Endothelial cell (in vitro differentiated cells): Measurements from ENCODE around the gene EVPL. TPM values are rescaled to one million over a fixed set of nuclear protein-coding genes. Genes with fewer than 3 reads are reported as not detected.

Experiments
- DNase-seq: peaks from one replicate; pipeline ENCODE4 v3.0.0; 2021; ENCODE audit warnings: low spot score
- H3K27ac Mint-ChIP-seq: one replicate; pipeline ENCODE4 v1.8.0; 2021; ENCODE audit warnings: mixed read lengths, inconsistent platforms; ENCODE audit not compliant: unreplicated experiment
- H3K27me3 Mint-ChIP-seq: one replicate; pipeline ENCODE4 v1.8.0; 2021; ENCODE audit warnings: mild to moderate bottlenecking, moderate library complexity, mixed read lengths, inconsistent platforms; ENCODE audit not compliant: unreplicated experiment
- H3K36me3 Mint-ChIP-seq: one replicate; pipeline ENCODE4 v1.8.0; 2021; ENCODE audit warnings: mild to moderate bottlenecking, low read depth, mixed read lengths, inconsistent platforms; ENCODE audit not compliant: unreplicated experiment
- H3K4me1 Mint-ChIP-seq: one replicate; pipeline ENCODE4 v1.8.0; 2021; ENCODE audit warnings: mild to moderate bottlenecking, mixed read lengths, inconsistent platforms; ENCODE audit not compliant: unreplicated experiment
- H3K4me3 Mint-ChIP-seq: one replicate; pipeline ENCODE4 v1.8.0; 2021; ENCODE audit warnings: mild to moderate bottlenecking, mixed read lengths, inconsistent platforms; ENCODE audit not compliant: unreplicated experiment
- H3K9me3 Mint-ChIP-seq: one replicate; pipeline ENCODE4 v1.8.0; 2021; ENCODE audit warnings: mixed read lengths, inconsistent platforms; ENCODE audit not compliant: unreplicated experiment
- total RNA-seq: library from RNA; stranded (reverse); fragmentation: NEBNext Ultra II Directional; extraction: Animal tissue kit (Norgen Biotek cat#: 25700); gene quantifications from one replicate; pipeline ENCODE4 v1.2.1, GENCODE V29; 2021; ENCODE audit not compliant: unreplicated experiment
- TF ChIP-seq, protein P1 (sequence below): fragments of 200-600 bp; sonication (generic); IDR thresholded peaks from one replicate; pipeline ENCODE4 v1.5.0; 2021; ENCODE audit warnings: antibody characterized with exemption; ENCODE audit not compliant: unreplicated experiment

The EVPL gene
- total RNA-seq, 1 donor from 2014 or later: not detected

- H3K27me3 Mint-ChIP-seq: peaks cover 4% of the 10 kb centered on the region
- peak overlapping the region; percentile 24 for H3K4me3 Mint-ChIP-seq
- no peaks in the 10 kb centered on the region for H3K4me1 Mint-ChIP-seq
- no peak for DNase-seq
- H3K36me3 Mint-ChIP-seq: peaks cover 41% of the 10 kb centered on the region
- H3K9me3 Mint-ChIP-seq: no peaks in the 10 kb centered on the region
- H3K27ac Mint-ChIP-seq: no peak overlapping the region
- TF ChIP-seq, protein P1, sequence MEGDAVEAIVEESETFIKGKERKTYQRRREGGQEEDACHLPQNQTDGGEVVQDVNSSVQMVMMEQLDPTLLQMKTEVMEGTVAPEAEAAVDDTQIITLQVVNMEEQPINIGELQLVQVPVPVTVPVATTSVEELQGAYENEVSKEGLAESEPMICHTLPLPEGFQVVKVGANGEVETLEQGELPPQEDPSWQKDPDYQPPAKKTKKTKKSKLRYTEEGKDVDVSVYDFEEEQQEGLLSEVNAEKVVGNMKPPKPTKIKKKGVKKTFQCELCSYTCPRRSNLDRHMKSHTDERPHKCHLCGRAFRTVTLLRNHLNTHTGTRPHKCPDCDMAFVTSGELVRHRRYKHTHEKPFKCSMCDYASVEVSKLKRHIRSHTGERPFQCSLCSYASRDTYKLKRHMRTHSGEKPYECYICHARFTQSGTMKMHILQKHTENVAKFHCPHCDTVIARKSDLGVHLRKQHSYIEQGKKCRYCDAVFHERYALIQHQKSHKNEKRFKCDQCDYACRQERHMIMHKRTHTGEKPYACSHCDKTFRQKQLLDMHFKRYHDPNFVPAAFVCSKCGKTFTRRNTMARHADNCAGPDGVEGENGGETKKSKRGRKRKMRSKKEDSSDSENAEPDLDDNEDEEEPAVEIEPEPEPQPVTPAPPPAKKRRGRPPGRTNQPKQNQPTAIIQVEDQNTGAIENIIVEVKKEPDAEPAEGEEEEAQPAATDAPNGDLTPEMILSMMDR: no peak
Measured at GRCh38 chr17:76056882-76057281, 29.8 kb upstream of the EVPL start.

DNA sequence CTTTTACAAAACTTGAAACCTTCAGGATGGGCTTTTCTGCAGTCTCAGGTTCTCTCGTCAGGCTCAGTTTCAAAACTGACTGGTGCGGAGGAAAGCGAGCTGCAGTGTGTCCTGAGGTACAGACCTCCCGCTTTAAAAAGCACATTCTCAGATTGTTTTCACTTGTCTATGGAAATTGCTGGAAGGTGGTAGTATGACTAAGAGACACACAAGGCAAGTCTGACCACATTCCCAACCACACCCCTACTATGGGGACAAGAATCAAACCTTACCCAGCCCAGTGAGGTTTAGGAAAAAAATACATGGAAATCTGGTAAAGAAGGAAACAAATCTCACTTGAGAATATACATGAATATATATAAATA is 27.0 kb upstream of the EVPL start:
- H3K36me3 Mint-ChIP-seq: peaks cover 47% of the 10 kb centered on the region

GRCh38 chr17:76053246-76054111 is 26.4 kb upstream of the EVPL start:
- Mint-ChIP-seq H3K9me3 (no peaks in the 10 kb centered on the region), H3K36me3 (peaks cover 46% of the 10 kb centered on the region), H3K27me3 (peaks cover 4% of the 10 kb centered on the region), H3K4me3 (no peak overlapping the region), H3K27ac (no peak overlapping the region), H3K4me1 (no peaks in the 10 kb centered on the region)
- TF ChIP-seq, protein P1: no peak
- DNase-seq: no peak

More for the DNA sequence above, 27.0 kb upstream of the EVPL start:
- DNase-seq: no peak
- Mint-ChIP-seq H3K4me3 (no peak overlapping the region), H3K27ac (no peak overlapping the region), H3K9me3 (no peaks in the 10 kb centered on the region), H3K27me3 (peaks cover 4% of the 10 kb centered on the region), H3K4me1 (no peaks in the 10 kb centered on the region)
- TF ChIP-seq, protein P1: no peak

GRCh38 chr17:76051561-76051960 is 24.5 kb upstream of the EVPL start:
- Mint-ChIP-seq H3K4me1 (no peaks in the 10 kb centered on the region), H3K4me3 (peak overlapping the region; percentile 70), H3K27ac (peak overlapping the region; percentile 44), H3K27me3 (peaks cover 4% of the 10 kb centered on the region), H3K9me3 (no peaks in the 10 kb centered on the region), H3K36me3 (peaks cover 42% of the 10 kb centered on the region)
- TF ChIP-seq, protein P1: no peak
- DNase-seq: no peak
